Activated CD4-positive, alpha-beta memory T cell treated with anti-CD3 and anti-CD28 coated beads for 36 hours (primary cell): ENCODE measurements around the gene CDK10. TPM values are rescaled to one million over a fixed set of nuclear protein-coding genes. Genes with fewer than 3 reads are reported as not detected.

Experiments
- CTCF ChIA-PET: fragments of 350-600 bp; sonication (Branson Sonifier 250); formaldehyde crosslinking; loops from one replicate; lab custom pipeline; 2021; ENCODE audit warnings: antibody characterized with exemption, inconsistent platforms; lab: Charles Lee
- POLR2A ChIA-PET: fragments of 350-600 bp; sonication (Branson Sonifier 250); formaldehyde crosslinking; loops from one replicate; lab custom pipeline; 2021; ENCODE audit warnings: antibody characterized with exemption; lab: Charles Lee
- DNase-seq: peaks from one replicate; pipeline ENCODE4 v3.0.0-alpha.2; 2020
- H3K27ac Mint-ChIP-seq: one replicate; pipeline ENCODE4 v1.8.0; 2021; ENCODE audit warnings: mixed read lengths
- H3K27me3 Mint-ChIP-seq: one replicate; pipeline ENCODE4 v1.8.0; 2021; ENCODE audit warnings: mixed read lengths
- H3K36me3 Mint-ChIP-seq: one replicate; pipeline ENCODE4 v1.8.0; 2021; ENCODE audit warnings: mixed read lengths
- H3K4me1 Mint-ChIP-seq: one replicate; pipeline ENCODE4 v1.8.0; 2021; ENCODE audit warnings: low read depth, mixed read lengths
- H3K4me3 Mint-ChIP-seq: one replicate; pipeline ENCODE4 v1.8.0; 2021; ENCODE audit warnings: mild to moderate bottlenecking, mixed read lengths
- H3K9me3 Mint-ChIP-seq: one replicate; pipeline ENCODE4 v1.8.0; 2021; ENCODE audit warnings: mixed read lengths
- intact Hi-C: fragments of 100-400 bp; cut with micrococcal nuclease; formaldehyde crosslinking; loops from one replicate; pipeline ENCODE4 v1.15.1; 2023
- total RNA-seq, 2 experiments: library from RNA; stranded (reverse); gene quantifications; one replicate each; pipeline ENCODE4 v1.2.3, GENCODE V29; 2021

The CDK10 gene
- total RNA-seq, 2 experiments from 2014 or later = 90.0 to 92.4 TPM

- Mint-ChIP-seq H3K27ac (no peak overlapping the region), H3K4me1 (peaks cover 3% of the 10 kb centered on the region), H3K36me3 (no peaks in the 10 kb centered on the region), H3K27me3 (no peaks in the 10 kb centered on the region), H3K4me3 (no peak overlapping the region), H3K9me3 (no peaks in the 10 kb centered on the region)
- ChIA-PET POLR2A (interaction anchor here (1.7 kb wide), 1 partner anchor 16 kb away, joined by 4 read pairs; no protein-coding TSS in a partner anchor), CTCF (interaction anchor here (0.9 to 6.3 kb wide), 6 partner anchors 9 to 155 kb away, joined by 3 to 96 read pairs (median 8); no protein-coding TSS in a partner anchor)
- DNase-seq = no peak
- intact Hi-C loops = no loop called here
These were observed 22.0 kb downstream of the CDK10 start for GRCh38 chr16:89708481-89708931.

GRCh38 chr16:89709166-89709565 lies 22.7 kb downstream of the CDK10 start:
- Mint-ChIP-seq H3K27me3 (no peaks in the 10 kb centered on the region), H3K9me3 (no peaks in the 10 kb centered on the region), H3K36me3 (peaks cover 2% of the 10 kb centered on the region), H3K4me1 (peaks cover 3% of the 10 kb centered on the region), H3K27ac (no peak overlapping the region), H3K4me3 (no peak overlapping the region)
- ChIA-PET POLR2A (interaction anchor here (1.7 kb wide), 1 partner anchor 15 kb away, joined by 4 read pairs; no protein-coding TSS in a partner anchor), CTCF (interaction anchor here (0.9 to 6.3 kb wide), 5 partner anchors 9 to 151 kb away, joined by 3 to 96 read pairs (median 12); no protein-coding TSS in a partner anchor)
- intact Hi-C loops = no loop called here
- DNase-seq = no peak

- ChIA-PET POLR2A (interaction anchor here (0.8 kb wide), 1 partner anchor 15 kb away, joined by 4 read pairs; no protein-coding TSS in a partner anchor), CTCF (interaction anchor here (0.9 to 6.3 kb wide), 4 partner anchors 10 to 82 kb away, joined by 3 to 96 read pairs (median 12); no protein-coding TSS in a partner anchor)
- H3K4me1 Mint-ChIP-seq = peaks cover 4% of the 10 kb centered on the region
- intact Hi-C loops = no loop called here
- no peak overlapping the region for H3K4me3 Mint-ChIP-seq
- H3K27ac Mint-ChIP-seq = no peak overlapping the region
- peaks cover 7% of the 10 kb centered on the region for H3K36me3 Mint-ChIP-seq
- no peak for DNase-seq
- H3K27me3 Mint-ChIP-seq = no peaks in the 10 kb centered on the region
- no peaks in the 10 kb centered on the region for H3K9me3 Mint-ChIP-seq
These were observed 23.4 kb downstream of the CDK10 start for GRCh38 chr16:89709716-89710432.

- ChIA-PET CTCF (interaction anchor here (1.7 to 3.1 kb wide), 2 partner anchors 11 to 199 kb away, joined by 4 to 19 read pairs; no protein-coding TSS in a partner anchor), POLR2A (interaction anchor here (0.8 kb wide), 1 partner anchor 13 kb away, joined by 4 read pairs; no protein-coding TSS in a partner anchor)
- Mint-ChIP-seq H3K4me3 (no peak overlapping the region), H3K27ac (no peak overlapping the region), H3K27me3 (no peaks in the 10 kb centered on the region), H3K4me1 (peaks cover 4% of the 10 kb centered on the region), H3K36me3 (peaks cover 8% of the 10 kb centered on the region), H3K9me3 (no peaks in the 10 kb centered on the region)
- intact Hi-C loops = no loop called here
- no peak for DNase-seq
These were observed 24.4 kb downstream of the CDK10 start for GRCh38 chr16:89710709-89711564.

GRCh38 chr16:89711601-89712273 lies 25.2 kb downstream of the CDK10 start:
- Mint-ChIP-seq H3K27ac (no peak overlapping the region), H3K27me3 (no peaks in the 10 kb centered on the region), H3K9me3 (no peaks in the 10 kb centered on the region), H3K4me1 (peaks cover 2% of the 10 kb centered on the region), H3K36me3 (peaks cover 10% of the 10 kb centered on the region), H3K4me3 (peak overlapping the region; percentile 74)
- CTCF ChIA-PET = interaction anchor here (1.7 kb wide), 2 partner anchors 12 to 199 kb away, joined by 4 to 10 read pairs; no protein-coding TSS in a partner anchor
- intact Hi-C loops = no loop called here
- POLR2A ChIA-PET = no interaction called here
- peak; percentile 86 for DNase-seq

- Mint-ChIP-seq H3K36me3 (peaks cover 13% of the 10 kb centered on the region), H3K27me3 (no peaks in the 10 kb centered on the region), H3K4me3 (peak overlapping the region; percentile 74), H3K9me3 (no peaks in the 10 kb centered on the region), H3K4me1 (peaks cover 2% of the 10 kb centered on the region), H3K27ac (no peak overlapping the region)
- POLR2A ChIA-PET = no interaction called here
- CTCF ChIA-PET = interaction anchor here (1.7 kb wide), 2 partner anchors 12 to 198 kb away, joined by 4 to 10 read pairs; no protein-coding TSS in a partner anchor
- intact Hi-C loops = no loop called here
- no peak for DNase-seq
These were observed 25.8 kb downstream of the CDK10 start for GRCh38 chr16:89712274-89712781.

- no peak for DNase-seq
- ChIA-PET CTCF (interaction anchor here (1.0 to 2.2 kb wide), 2 partner anchors 10 to 16 kb away, joined by 5 to 12 read pairs; partner anchors contain the start of gene SPATA2L), POLR2A (no interaction called here)
- H3K4me3 Mint-ChIP-seq = no peak overlapping the region
- no peak overlapping the region for H3K27ac Mint-ChIP-seq
- H3K27me3 Mint-ChIP-seq = no peaks in the 10 kb centered on the region
- peaks cover 19% of the 10 kb centered on the region for H3K36me3 Mint-ChIP-seq
- H3K4me1 Mint-ChIP-seq = peaks cover 16% of the 10 kb centered on the region
- intact Hi-C loops = no loop called here
- no peaks in the 10 kb centered on the region for H3K9me3 Mint-ChIP-seq
These were observed 30.0 kb downstream of the CDK10 start for GRCh38 chr16:89716493-89716892.

- peaks cover 16% of the 10 kb centered on the region for H3K4me1 Mint-ChIP-seq
- H3K27me3 Mint-ChIP-seq = no peaks in the 10 kb centered on the region
- intact Hi-C loops = no loop called here
- no peak overlapping the region for H3K4me3 Mint-ChIP-seq
- H3K36me3 Mint-ChIP-seq = peaks cover 19% of the 10 kb centered on the region
- CTCF ChIA-PET = interaction anchor here (1.2 to 2.2 kb wide), 3 partner anchors 11 to 17 kb away, joined by 6 to 12 read pairs (median 6); partner anchors contain the start of gene SPATA2L
- no peak for DNase-seq
- POLR2A ChIA-PET = no interaction called here
- H3K9me3 Mint-ChIP-seq = no peaks in the 10 kb centered on the region
- no peak overlapping the region for H3K27ac Mint-ChIP-seq
These were observed 30.6 kb downstream of the CDK10 start for GRCh38 chr16:89716916-89717687.

- POLR2A ChIA-PET = no interaction called here
- no peaks in the 10 kb centered on the region for H3K9me3 Mint-ChIP-seq
These were observed 31.4 kb downstream of the CDK10 start for GRCh38 chr16:89717688-89718505.

GRCh38 chr16:89720551-89720812 lies 34.0 kb downstream of the CDK10 start:
- no peaks in the 10 kb centered on the region for H3K27me3 Mint-ChIP-seq
- peak; percentile 31 for DNase-seq
- H3K36me3 Mint-ChIP-seq = peaks cover 25% of the 10 kb centered on the region
- peak overlapping the region; percentile 70 for H3K4me3 Mint-ChIP-seq
- POLR2A ChIA-PET = interaction anchor here (1.9 kb wide), 1 partner anchor 18 kb away, joined by 5 read pairs; no protein-coding TSS in a partner anchor
- no peak overlapping the region for H3K27ac Mint-ChIP-seq
- H3K4me1 Mint-ChIP-seq = peaks cover 38% of the 10 kb centered on the region
- CTCF ChIA-PET = interaction anchor here (1.9 to 2.2 kb wide), 2 partner anchors 14 to 20 kb away, joined by 8 read pairs; partner anchors contain the start of gene SPATA2L
- no peaks in the 10 kb centered on the region for H3K9me3 Mint-ChIP-seq
- intact Hi-C loops = loop anchor here (5.0 kb wide), 2 partner anchors 42 to 142 kb away; no protein-coding TSS in a partner anchor

More at GRCh38 chr16:89717688-89718505, 31.4 kb downstream of the CDK10 start:
- peaks cover 25% of the 10 kb centered on the region for H3K36me3 Mint-ChIP-seq
- H3K4me1 Mint-ChIP-seq = peaks cover 21% of the 10 kb centered on the region
- no peak for DNase-seq
- no peak overlapping the region for H3K27ac Mint-ChIP-seq
- intact Hi-C loops = no loop called here
- peak overlapping the region; percentile 16 for H3K4me3 Mint-ChIP-seq
- CTCF ChIA-PET = interaction anchor here (1.2 to 1.3 kb wide), 2 partner anchors 12 to 18 kb away, joined by 6 read pairs; no protein-coding TSS in a partner anchor
- no peaks in the 10 kb centered on the region for H3K27me3 Mint-ChIP-seq
